COR-L47 (cell line): Measurements from ENCODE around the gene WNT7A.
A peak's percentile ranks its signal among the peaks of the same experiment; 100 is the strongest.
"Not testable (repeated sequence)": the region's sequence is repeated elsewhere in the genome, so short reads cannot be mapped to it uniquely, and the experiment has no call there.

Source experiments
- DNase-seq: peaks from one replicate; lab custom pipeline; 2025; lab: John Stamatoyannopoulos, UW

WNT7A gene

GRCh38 chr3:13879946-13880810 is at the start of gene WNT7A:
Gene WNT7A, minus strand, starts transcription at chr3:13880071. Its CDS starts 255 bp downstream, at chr3:13879816.
- DNase-seq, result no peak

DNA sequence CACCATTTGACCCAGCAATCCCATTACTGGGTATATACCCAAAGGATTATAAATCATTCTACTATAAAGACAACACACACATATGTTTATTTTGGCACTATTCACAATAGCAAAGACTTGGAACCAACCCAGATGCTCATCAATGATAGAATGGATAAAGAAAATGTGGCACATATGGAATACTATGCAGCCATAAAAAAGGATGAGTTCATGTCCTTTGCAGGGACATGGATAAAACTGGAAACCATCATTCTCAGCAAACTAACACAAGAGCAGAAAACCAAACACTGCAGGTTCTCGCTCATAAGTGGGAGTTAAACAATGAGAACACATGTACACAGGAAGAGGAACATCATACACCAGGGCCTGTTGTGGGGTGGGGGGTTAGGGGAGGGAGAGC is 48.9 kb upstream of the WNT7A start:
- not testable (repeated sequence) for DNase-seq

DNA sequence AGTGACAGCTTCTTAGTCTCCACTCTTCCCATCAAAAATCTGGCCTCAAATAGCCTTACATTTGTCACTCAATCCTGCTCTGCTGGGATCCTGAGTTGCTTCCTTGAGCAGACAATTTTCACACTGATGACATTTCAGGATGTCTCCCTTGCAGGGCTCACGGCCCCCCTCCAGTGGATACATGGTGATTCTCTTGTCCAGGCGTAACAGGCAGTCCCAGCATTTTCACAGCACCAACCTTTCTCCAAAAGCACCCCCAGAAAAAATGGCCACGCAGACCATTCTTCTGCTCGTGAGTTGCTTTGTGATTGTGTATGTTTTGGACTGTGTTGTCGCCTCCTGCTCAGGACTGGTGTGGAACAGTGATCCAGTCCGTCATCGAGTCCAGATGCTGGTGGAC is 47.4 kb upstream of the WNT7A start:
- DNase-seq, result no peak

- DNase-seq, result no peak
These were observed 36.5 kb upstream of the WNT7A start for GRCh38 chr3:13916375-13916774.

DNA sequence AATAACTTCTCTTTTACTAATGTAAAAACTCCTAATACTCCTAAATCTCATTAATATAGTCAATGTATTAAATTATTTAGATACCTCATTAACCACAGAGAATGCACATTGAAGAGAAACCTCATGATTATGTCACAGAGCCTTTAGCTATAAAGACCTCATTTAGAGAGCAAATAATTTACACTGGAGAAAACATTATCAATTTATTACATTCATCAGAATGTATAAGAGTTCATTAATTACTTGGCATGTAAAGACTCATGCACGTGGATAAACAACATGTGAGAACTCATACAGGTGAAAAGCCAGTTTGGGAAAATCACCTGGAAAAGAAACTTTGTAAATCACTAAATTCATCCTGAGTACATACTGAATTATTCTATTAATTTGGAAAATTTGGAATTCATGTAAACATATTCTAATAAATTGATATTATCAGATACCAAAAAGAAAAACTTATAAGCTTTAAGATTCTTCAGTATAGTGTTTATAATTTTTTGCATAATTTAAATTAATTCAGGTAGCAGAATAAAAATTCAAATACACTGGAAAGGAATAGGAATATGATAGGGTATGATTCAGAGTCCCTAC is 22.9 kb upstream of the WNT7A start:
- no peak for DNase-seq

GRCh38 chr3:13901935-13902584 is 22.2 kb upstream of the WNT7A start:
- DNase-seq, result no peak

- DNase-seq, result no peak
These were observed 18.5 kb upstream of the WNT7A start for GRCh38 chr3:13898346-13898745.

DNA sequence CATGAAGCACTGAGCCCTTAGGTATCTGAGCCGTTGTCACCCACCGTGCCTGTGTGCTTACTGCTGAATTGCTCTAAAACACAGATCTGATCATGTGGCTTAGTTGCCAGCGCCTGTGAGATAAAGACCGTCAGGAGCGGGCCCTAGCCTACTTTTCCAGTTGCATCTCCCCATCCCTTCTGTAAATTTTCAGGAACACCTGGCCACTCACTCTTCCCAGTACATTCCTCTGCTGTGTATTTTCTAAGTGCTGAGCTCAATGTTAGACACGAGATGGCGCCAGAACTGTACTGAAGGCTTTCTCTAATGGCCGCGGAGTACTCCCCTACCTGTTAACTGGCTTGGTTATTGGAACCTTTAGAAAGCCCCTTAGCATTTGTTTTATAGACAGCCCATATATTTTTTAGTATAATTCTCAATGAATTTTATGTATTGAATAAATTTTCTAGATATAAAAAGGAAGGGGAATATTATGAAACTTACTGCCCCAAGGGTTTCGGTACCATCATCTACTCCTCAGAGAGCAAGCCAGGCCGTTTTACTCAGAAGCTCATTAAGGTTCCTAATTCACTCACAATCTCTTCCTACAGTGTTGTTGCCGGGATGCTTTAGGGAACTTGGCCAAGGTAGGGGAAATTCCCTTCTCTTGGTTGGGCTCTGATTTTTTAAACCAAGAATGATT is 16.7 kb upstream of the WNT7A start:
- DNase-seq, result peak; percentile 31

- DNase-seq, result peak; percentile 66
These were observed 15.6 kb upstream of the WNT7A start for GRCh38 chr3:13895155-13896105.

GRCh38 chr3:13894807-13895154 is 14.9 kb upstream of the WNT7A start:
- DNase-seq, result no peak

GRCh38 chr3:13894096-13894806 is 14.4 kb upstream of the WNT7A start:
- DNase-seq, result no peak

DNA sequence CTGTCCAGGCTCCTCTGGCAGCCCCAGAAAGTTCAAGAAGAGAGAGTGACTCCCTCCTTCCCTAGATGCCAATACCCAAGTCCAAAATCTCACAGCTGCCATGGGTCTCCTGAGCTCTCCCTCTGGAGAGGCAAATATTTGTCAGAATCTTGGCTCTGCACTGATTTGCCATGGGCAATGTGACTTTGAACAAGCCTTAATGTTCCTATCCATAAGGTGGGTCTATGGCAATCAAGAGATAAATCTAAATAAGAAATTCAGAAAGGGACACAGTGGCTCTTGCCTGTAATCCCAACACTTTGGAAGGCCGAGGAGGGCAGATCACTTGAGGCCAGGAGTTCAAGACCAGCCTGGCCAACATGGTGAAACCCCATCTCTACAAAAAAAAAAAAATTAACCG is 12.4 kb upstream of the WNT7A start:
- DNase-seq, result no peak

- DNase-seq, result no peak
These were observed 11.7 kb upstream of the WNT7A start for GRCh38 chr3:13891492-13892073.

DNA sequence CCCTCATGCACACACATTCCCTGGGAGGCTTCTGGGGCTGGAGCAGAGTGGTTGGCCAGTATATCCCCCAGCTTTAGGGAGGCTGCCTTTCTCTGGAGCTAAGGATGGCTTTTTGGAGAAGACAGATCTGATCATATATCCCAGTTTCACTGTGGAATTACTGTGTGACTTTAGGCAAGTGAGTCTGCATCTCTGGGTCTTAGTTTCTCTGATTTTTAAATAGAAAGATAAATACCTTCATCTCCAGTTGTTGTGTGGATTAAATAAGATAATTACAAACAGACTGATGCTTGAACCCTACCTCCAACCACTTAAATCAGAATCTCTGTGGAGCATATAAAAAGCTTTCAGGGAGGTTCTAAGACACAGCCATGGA is 11.1 kb upstream of the WNT7A start:
- no peak for DNase-seq

- DNase-seq, result no peak
These were observed 10.6 kb upstream of the WNT7A start for GRCh38 chr3:13890377-13891016.

DNA sequence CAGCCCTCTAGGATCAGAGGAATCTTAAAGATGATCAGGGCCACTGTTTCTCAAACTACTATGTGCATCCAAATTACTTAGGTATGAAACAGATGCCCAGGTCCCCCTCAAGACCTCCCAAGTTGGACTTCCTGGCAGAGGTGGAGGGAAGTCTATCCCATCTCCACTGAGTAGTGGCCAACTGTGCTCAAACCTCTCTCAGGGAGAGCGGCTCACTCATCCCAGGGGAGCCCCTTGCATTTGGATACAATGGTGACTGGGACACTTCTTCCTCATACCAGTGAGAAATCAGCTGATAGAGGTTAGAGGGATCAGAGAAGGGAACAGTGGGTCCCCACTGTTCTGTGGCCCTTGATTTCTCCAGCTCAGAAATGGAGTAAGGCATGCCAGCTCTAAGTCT is 8.7 kb upstream of the WNT7A start:
- DNase-seq, result no peak

GRCh38 chr3:13887495-13888300 is 7.8 kb upstream of the WNT7A start:
- DNase-seq, result no peak

DNA sequence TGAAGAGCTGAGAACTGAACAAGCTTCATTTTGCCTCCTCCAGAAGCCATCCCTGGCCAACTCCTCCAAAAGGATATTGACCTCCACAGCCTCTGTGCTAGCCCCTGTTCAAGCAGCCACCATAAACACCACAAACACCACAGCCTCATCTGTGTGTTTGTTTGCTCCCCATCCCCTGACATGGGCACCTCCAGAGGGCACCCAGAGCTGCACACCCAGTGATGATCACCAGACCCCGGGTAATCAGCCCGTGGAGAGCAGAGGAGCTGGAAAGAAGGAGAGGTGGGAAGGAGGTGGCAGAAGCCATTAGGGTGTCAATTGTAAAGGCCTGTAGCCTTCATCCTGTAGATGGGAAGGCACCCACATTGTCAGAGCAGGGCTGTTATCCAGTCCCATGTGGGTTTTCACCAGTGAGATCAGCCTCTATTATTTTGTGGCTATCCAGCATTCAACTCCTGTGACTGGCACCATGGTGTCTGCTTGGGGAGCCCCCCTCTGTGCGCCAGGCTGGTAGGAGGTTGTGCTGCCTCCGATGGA is 6.8 kb upstream of the WNT7A start:
- no peak for DNase-seq

- no peak for DNase-seq
These were observed 5.8 kb upstream of the WNT7A start for GRCh38 chr3:13885704-13886010.
